Fibroblast of skin of left biceps (primary cell): Measurements from ENCODE around the gene ATP11A.

Experiments
- DNase-seq, 2 experiments: peaks; one replicate each; pipeline ENCODE4 v3.0.0-alpha.2; 2013; ENCODE audit warnings: low read depth in 2 of 2

The ATP11A gene

GRCh38 chr13:112892426-112893206 is 202.8 kb downstream of the ATP11A start:
- DNase-seq = no peak

- DNase-seq = no peak
These were observed 203.3 kb downstream of the ATP11A start for GRCh38 chr13:112893207-112893569.

GRCh38 chr13:112893570-112894422 is 204.0 kb downstream of the ATP11A start:
- DNase-seq = no peak

GRCh38 chr13:112894423-112894672 is 204.5 kb downstream of the ATP11A start:
- no peak for DNase-seq

GRCh38 chr13:112894673-112895481 is 205.0 kb downstream of the ATP11A start:
- DNase-seq = no peak

- DNase-seq = no peak
These were observed 206.0 kb downstream of the ATP11A start for GRCh38 chr13:112895521-112896465.

GRCh38 chr13:112896736-112897602 is 207.1 kb downstream of the ATP11A start:
- no peak for DNase-seq

- no peak for DNase-seq
These were observed 207.7 kb downstream of the ATP11A start for GRCh38 chr13:112897603-112897955.

- no peak for DNase-seq
These were observed 208.2 kb downstream of the ATP11A start for GRCh38 chr13:112897956-112898620.

GRCh38 chr13:112898621-112899280 is 208.9 kb downstream of the ATP11A start:
- DNase-seq = no peak

GRCh38 chr13:112899281-112900225 is 209.7 kb downstream of the ATP11A start:
- no peak for DNase-seq

GRCh38 chr13:112900226-112900600 is 210.4 kb downstream of the ATP11A start:
- no peak for DNase-seq

GRCh38 chr13:112900691-112901091 is 210.9 kb downstream of the ATP11A start:
- DNase-seq = no peak

- no peak for DNase-seq
These were observed 212.3 kb downstream of the ATP11A start for GRCh38 chr13:112902101-112902651.

- no peak for DNase-seq
These were observed 212.8 kb downstream of the ATP11A start for GRCh38 chr13:112902669-112903068.

- no peak for DNase-seq
These were observed 213.3 kb downstream of the ATP11A start for GRCh38 chr13:112903071-112903577.

- DNase-seq = no peak
These were observed 213.9 kb downstream of the ATP11A start for GRCh38 chr13:112903606-112904195.
